Natural killer cell (primary cell): Measurements from ENCODE around the gene WNT7A. TPM values are rescaled to one million over a fixed set of nuclear protein-coding genes. Genes with fewer than 3 reads are reported as not detected.

Source experiments
- total RNA-seq, 4 donors: library from RNA; stranded (reverse); fragments of 120-200 nt in 1 of 4; gene quantifications; one replicate each; pipeline versions ENCODE4 v1.2.3 to v1.2.4, GENCODE V29; 2013 to 2022

Gene WNT7A
- total RNA-seq, 3 donors from 2014 or later (not counting 1 experiment from before 2014, with no cell fraction given): 0.18 to 0.45 TPM; not detected in 1

Other genes with a start within 250 kb of the WNT7A start
- gene CHCHD4, start 244.8 kb upstream of the WNT7A start, total RNA-seq: 1 to 10 TPM; 2.1 to 4.3 (median 3.4) TPM
- 10 to 100 TPM; 49.5 to 61.1 (median 54.1) TPM for gene TMEM43, start 245.0 kb upstream of the WNT7A start, total RNA-seq